Measurements from ENCODE around the gene LMO3.

LMO3 gene

GRCh38 chr12:16600525-16600924 is 5.4 kb downstream of the LMO3 start:
- DNase-seq (ENCODE audit: low spot score) = no peak

- no peak for DNase-seq (ENCODE audit: low spot score)
Measured at GRCh38 chr12:16599081-16599480, 6.9 kb downstream of the LMO3 start.

GRCh38 chr12:16594797-16595196 is 11.2 kb downstream of the LMO3 start:
- no peak for DNase-seq (ENCODE audit: low spot score)

GRCh38 chr12:16593546-16593945 is 12.4 kb downstream of the LMO3 start:
- no peak for DNase-seq (ENCODE audit: low spot score)

- no peak for DNase-seq (ENCODE audit: low spot score)
Measured at GRCh38 chr12:16590645-16591044, 15.3 kb downstream of the LMO3 start.

GRCh38 chr12:16588812-16589211 is 17.1 kb downstream of the LMO3 start:
- DNase-seq (ENCODE audit: low spot score) = no peak

GRCh38 chr12:16587514-16587913 is 18.4 kb downstream of the LMO3 start:
- no peak for DNase-seq (ENCODE audit: low spot score)

- no peak for DNase-seq (ENCODE audit: low spot score)
Measured at GRCh38 chr12:16587110-16587453, 18.9 kb downstream of the LMO3 start.

GRCh38 chr12:16586350-16587109 is 19.4 kb downstream of the LMO3 start:
- no peak for DNase-seq (ENCODE audit: low spot score)

GRCh38 chr12:16585781-16586180 is 20.2 kb downstream of the LMO3 start:
- no peak for DNase-seq (ENCODE audit: low spot score)

- DNase-seq (ENCODE audit: low spot score) = no peak
Measured at GRCh38 chr12:16583969-16584745, 21.8 kb downstream of the LMO3 start.

GRCh38 chr12:16581416-16581815 is 24.5 kb downstream of the LMO3 start:
- DNase-seq (ENCODE audit: low spot score) = no peak

GRCh38 chr12:16579041-16579440 is 26.9 kb downstream of the LMO3 start:
- no peak for DNase-seq (ENCODE audit: low spot score)

GRCh38 chr12:16573398-16574077 is 32.4 kb downstream of the LMO3 start:
- no peak for DNase-seq (ENCODE audit: low spot score)

GRCh38 chr12:16568873-16569272 is 37.1 kb downstream of the LMO3 start:
- DNase-seq (ENCODE audit: low spot score) = no peak

GRCh38 chr12:16564675-16565074 is 41.3 kb downstream of the LMO3 start:
- DNase-seq (ENCODE audit: low spot score) = no peak

- no peak for DNase-seq (ENCODE audit: low spot score)
Measured at GRCh38 chr12:16563504-16563903, 42.5 kb downstream of the LMO3 start.

GRCh38 chr12:16562921-16563320 is 43.0 kb downstream of the LMO3 start:
- no peak for DNase-seq (ENCODE audit: low spot score)

GRCh38 chr12:16562435-16562834 is 43.5 kb downstream of the LMO3 start:
- DNase-seq (ENCODE audit: low spot score) = no peak

- DNase-seq (ENCODE audit: low spot score) = no peak
Measured at GRCh38 chr12:16560273-16560672, 45.7 kb downstream of the LMO3 start.

- DNase-seq (ENCODE audit: low spot score) = no peak
Measured at GRCh38 chr12:16555630-16556029, 50.3 kb downstream of the LMO3 start.

GRCh38 chr12:16553457-16553856 is 52.5 kb downstream of the LMO3 start:
- DNase-seq (ENCODE audit: low spot score) = no peak

GRCh38 chr12:16552301-16552700 is 53.7 kb downstream of the LMO3 start:
- no peak for DNase-seq (ENCODE audit: low spot score)

Measured in AG08396 (cell line).